Ovary (tissue), 3 donors: ENCODE results near the gene PDE1A.

Experiments used
- CTCF ChIP-seq, 3 donors: fragments of 450-650 bp in 2 of 3; fragments of 200-600 bp in 1 of 3; IDR thresholded peaks; one replicate each; pipeline versions ENCODE4 v1.5.1 to v1.8.0; 2016 to 2022; ENCODE audit warnings: antibody characterized with exemption in 3 of 3, mild to moderate bottlenecking in 1 of 3
- POLR2A ChIP-seq: fragments of 450-650 bp; IDR thresholded peaks from one replicate; pipeline ENCODE4 v1.6.1; 2017; ENCODE audit warnings: antibody characterized with exemption, mild to moderate bottlenecking, moderate library complexity
- donor health status: DM: no; HTN: no; CAD: no.

GRCh38 chr2:182110347-182110746 is 316.5 kb downstream of the PDE1A start:
- TF ChIP-seq CTCF (IDR thresholded peaks at IDR 0.05) (no peak), POLR2A (no peak)
